Body of pancreas (tissue), 4 donors: ENCODE data around the gene DDR2. TPM values are rescaled to one million over a fixed set of nuclear protein-coding genes. Genes with fewer than 3 reads are reported as not detected.

Experiments used
- ATAC-seq: fragments of 150-250 bp; one replicate; pipeline ENCODE4 v1.9.1; 2016
- DNase-seq, 4 donors: peaks; one replicate each; pipeline ENCODE4 v3.0.0-alpha.2; 2019
- H3K27ac ChIP-seq, 4 donors: fragments of 200-600 bp; sonication (generic); 1 replicate in 3 of 4; 2 replicates in 1 of 4; pipeline versions ENCODE4 v1.5.1 to v1.6.1; 2016 to 2019; ENCODE audit warnings: mild to moderate bottlenecking in 1 of 4, mixed read lengths in 1 of 4, moderate library complexity in 1 of 4
- H3K27me3 ChIP-seq, 2 donors: fragments of 200-600 bp; sonication (generic); one replicate each; pipeline ENCODE4 v1.6.0; 2016; ENCODE audit warnings: mild to moderate bottlenecking in 1 of 2
- H3K36me3 ChIP-seq, 2 donors: fragments of 200-600 bp; sonication (generic); replicated peaks in 1 of 2; 2 replicates each; pipeline ENCODE4 v1.5.1; 2016; ENCODE audit warnings: low read depth in 2 of 2; ENCODE audit not compliant: insufficient read depth in 1 of 2
- H3K4me1 ChIP-seq: fragments of 200-600 bp; sonication (generic); one replicate; pipeline ENCODE4 v1.6.0; 2016
- H3K4me3 ChIP-seq, 2 donors: fragments of 200-600 bp; sonication (generic); 1 replicate in 1 of 2; 2 replicates in 1 of 2; pipeline ENCODE4 v1.5.1; 2016 to 2019
- H3K9me3 ChIP-seq, 3 donors: fragments of 200-600 bp; sonication (generic); 1 replicate in 2 of 3; 2 replicates in 1 of 3; pipeline ENCODE4 v1.5.1; 2016
- POLR2A ChIP-seq, 3 donors: fragments of 450-650 bp; IDR thresholded peaks; one replicate each; pipeline ENCODE4 v1.6.1; 2016; ENCODE audit warnings: antibody characterized with exemption in 3 of 3, mild to moderate bottlenecking in 2 of 3
- WGBS, 2 donors: methylation state at CpG; one replicate each; pipeline ENCODE4 v1.1.5; 2017; 5-methylcytosine and 5-hydroxymethylcytosine counted together
- intact Hi-C: fragments of 100-400 bp; cut with DNase I; formaldehyde crosslinking; loops from one replicate; pipeline ENCODE4 v1.15.1; 2023
- total RNA-seq, 2 donors: library from RNA; depleted of rRNA; stranded (reverse); fragments of >200 nt; gene quantifications; one replicate each; pipeline ENCODE4 v1.1.0, GENCODE V29; 2016
- TF ChIP-seq, protein P1 (sequence below), 7 experiments: fragments of 450-650 bp in 4 of 7; fragments of 200-600 bp in 3 of 7; sonication (generic) in 3 of 7; IDR thresholded peaks; one replicate each; pipeline ENCODE4 v1.5.1; 2016 to 2019; ENCODE audit warnings: antibody characterized with exemption in 7 of 7

The DDR2 gene
- total RNA-seq, 2 donors from 2014 or later: 7.8 to 20.8 TPM

DNA sequence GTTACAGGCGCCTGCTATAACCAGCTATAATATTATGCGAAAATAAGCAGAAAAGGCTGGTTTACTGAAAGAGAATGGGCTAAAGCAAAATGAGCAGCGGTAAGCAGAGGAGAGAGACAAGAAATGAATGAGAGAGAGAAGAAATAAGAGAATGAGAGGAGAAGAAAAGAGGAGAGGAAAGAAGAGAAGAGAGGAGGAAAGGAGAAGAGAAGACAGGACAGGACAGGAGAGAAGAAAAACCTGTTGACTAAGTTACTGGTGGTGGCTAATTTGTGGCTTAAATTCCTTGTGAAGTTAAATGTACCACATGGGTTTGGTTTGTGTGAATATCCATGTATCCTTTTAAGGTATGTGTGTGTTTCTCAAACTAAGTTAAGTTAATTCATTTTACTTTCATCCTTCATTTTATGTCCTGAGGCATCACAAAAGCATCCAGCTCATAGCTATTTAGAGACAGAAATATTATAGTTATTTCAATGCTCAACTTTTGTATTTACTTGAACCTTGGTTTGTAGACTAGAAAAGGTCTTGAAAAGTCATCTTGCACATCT is 3.1 kb upstream of the DDR2 start:
- DNase-seq: no peak
- TF ChIP-seq, protein P1, sequence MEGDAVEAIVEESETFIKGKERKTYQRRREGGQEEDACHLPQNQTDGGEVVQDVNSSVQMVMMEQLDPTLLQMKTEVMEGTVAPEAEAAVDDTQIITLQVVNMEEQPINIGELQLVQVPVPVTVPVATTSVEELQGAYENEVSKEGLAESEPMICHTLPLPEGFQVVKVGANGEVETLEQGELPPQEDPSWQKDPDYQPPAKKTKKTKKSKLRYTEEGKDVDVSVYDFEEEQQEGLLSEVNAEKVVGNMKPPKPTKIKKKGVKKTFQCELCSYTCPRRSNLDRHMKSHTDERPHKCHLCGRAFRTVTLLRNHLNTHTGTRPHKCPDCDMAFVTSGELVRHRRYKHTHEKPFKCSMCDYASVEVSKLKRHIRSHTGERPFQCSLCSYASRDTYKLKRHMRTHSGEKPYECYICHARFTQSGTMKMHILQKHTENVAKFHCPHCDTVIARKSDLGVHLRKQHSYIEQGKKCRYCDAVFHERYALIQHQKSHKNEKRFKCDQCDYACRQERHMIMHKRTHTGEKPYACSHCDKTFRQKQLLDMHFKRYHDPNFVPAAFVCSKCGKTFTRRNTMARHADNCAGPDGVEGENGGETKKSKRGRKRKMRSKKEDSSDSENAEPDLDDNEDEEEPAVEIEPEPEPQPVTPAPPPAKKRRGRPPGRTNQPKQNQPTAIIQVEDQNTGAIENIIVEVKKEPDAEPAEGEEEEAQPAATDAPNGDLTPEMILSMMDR (IDR thresholded peaks at IDR 0.05): no peak
- TF ChIP-seq POLR2A (IDR thresholded peaks at IDR 0.05): no peak
- ATAC-seq: no peak
- Histone ChIP-seq H3K27ac (no peak overlapping the region), H3K27me3 (no peaks in the 10 kb centered on the region), H3K4me3 (no peak overlapping the region), H3K4me1 (no peaks in the 10 kb centered on the region), H3K36me3 (no peaks in the 10 kb centered on the region), H3K9me3 (no peaks in the 10 kb centered on the region)
- 87 to 90% methylated on average over 3 of the region's 3 CpGs for WGBS, 2 donors
- intact Hi-C loops: no loop called here

DNA sequence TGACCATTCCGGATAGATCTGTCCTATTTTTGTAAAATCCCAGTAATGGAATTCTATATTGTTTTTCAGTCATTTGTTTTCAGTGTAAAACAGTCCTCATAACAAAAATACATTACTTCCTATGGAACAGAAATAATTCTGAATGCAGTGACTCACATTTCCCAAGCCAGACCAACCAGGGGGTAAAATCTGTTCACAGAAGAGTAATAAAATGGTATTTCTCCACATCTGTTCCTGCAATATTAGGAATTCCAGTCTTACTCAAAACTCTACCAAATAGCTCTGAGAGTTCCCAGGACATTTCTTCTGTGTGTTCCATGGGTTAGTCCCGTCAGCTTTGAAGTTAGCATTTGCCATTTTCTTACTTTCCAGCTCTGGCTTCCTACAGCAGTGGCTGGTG is 2.6 kb upstream of the DDR2 start:
- Histone ChIP-seq H3K36me3 (no peaks in the 10 kb centered on the region), H3K27ac (no peak overlapping the region), H3K4me1 (no peaks in the 10 kb centered on the region), H3K4me3 (no peak overlapping the region), H3K9me3 (no peaks in the 10 kb centered on the region), H3K27me3 (no peaks in the 10 kb centered on the region)
- 83 to 95% methylated on average over 2 of the region's 2 CpGs for WGBS, 2 donors
- intact Hi-C loops: no loop called here
- ATAC-seq: no peak
- no peak for DNase-seq
- TF ChIP-seq, protein P1 (IDR thresholded peaks at IDR 0.05): no peak
- TF ChIP-seq POLR2A (IDR thresholded peaks at IDR 0.05): no peak

DNA sequence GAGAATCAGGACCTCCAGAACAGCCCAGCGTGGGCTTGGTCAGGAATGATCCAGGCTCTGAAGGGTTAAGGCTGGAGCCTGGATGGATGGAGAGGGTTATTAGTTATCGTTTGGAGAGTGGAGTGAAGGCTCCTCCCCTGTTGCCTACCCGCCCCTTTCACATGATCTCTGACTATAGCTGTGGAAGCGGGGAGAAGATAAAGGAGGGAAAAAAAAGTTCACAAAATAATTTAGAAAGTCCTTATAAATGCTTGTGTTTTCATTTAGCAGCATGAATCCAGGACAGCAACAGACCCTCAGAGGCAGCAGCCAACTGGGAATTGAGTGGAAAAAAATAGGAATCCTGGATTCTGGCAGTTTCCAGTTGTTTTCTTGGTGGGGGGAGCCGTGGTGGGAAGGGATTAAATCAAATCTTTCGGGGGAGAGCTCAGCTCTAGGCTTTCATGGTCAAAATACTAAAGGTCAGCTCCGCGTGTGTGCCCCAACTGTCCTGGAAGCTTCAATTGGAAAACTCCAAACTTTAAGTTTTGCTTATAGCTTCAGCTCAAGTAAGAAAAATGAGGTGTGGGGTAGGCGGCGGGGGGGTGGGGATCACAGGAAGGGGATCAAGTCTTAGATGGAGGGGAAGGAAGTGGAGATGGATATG is 595 bp upstream of the DDR2 start:
- intact Hi-C loops: no loop called here
- H3K4me3 ChIP-seq: no peak overlapping the region
- H3K9me3 ChIP-seq: no peaks in the 10 kb centered on the region
- H3K27ac ChIP-seq: peak overlapping the region in 1 of 4 donors; percentile 50
- no peaks in the 10 kb centered on the region for H3K4me1 ChIP-seq
- no peak for TF ChIP-seq POLR2A (IDR thresholded peaks at IDR 0.05)
- TF ChIP-seq, protein P1 (IDR thresholded peaks at IDR 0.05): no peak
- DNase-seq: no peak
- H3K27me3 ChIP-seq: no peaks in the 10 kb centered on the region
- 51 to 56% methylated on average over 10 of the region's 10 CpGs for WGBS, 2 donors
- no peak for ATAC-seq
- no peaks in the 10 kb centered on the region for H3K36me3 ChIP-seq

DNA sequence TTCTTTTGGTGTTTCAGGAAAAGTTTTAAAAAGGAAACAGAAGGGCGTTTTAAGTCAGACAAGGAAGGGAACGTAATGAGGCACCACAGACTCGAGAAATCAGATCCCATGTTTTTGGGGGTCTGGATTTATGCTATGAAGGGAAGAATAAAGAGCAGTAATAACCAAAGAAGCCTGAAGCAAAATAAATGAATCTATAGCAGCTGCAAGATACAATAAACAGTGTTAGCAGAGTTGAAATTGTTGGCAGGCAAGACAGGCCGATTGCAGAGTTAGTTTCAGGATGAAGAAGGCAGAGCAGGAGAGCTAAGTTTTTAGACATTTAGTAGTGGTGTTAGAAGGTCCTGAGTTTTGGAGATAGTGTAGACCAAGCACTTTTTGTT is 425 bp downstream of the DDR2 start:
- DNase-seq (no peak), ATAC-seq (no peak)
- H3K4me1 ChIP-seq: no peaks in the 10 kb centered on the region
- H3K27ac ChIP-seq: peak overlapping the region in 2 of 4 donors; percentile 41 to 45
- TF ChIP-seq POLR2A (IDR thresholded peaks at IDR 0.05): no peak
- TF ChIP-seq, protein P1 (IDR thresholded peaks at IDR 0.05): no peak
- intact Hi-C loops: no loop called here
- no peaks in the 10 kb centered on the region for H3K9me3 ChIP-seq
- H3K27me3 ChIP-seq: no peaks in the 10 kb centered on the region
- WGBS, 2 donors: 58 to 79% methylated on average over 4 of the region's 4 CpGs
- no peaks in the 10 kb centered on the region for H3K36me3 ChIP-seq
- no peak overlapping the region for H3K4me3 ChIP-seq
